AG04450 (cell line): ENCODE results near the gene EPG5. TPM values are rescaled to one million over a fixed set of nuclear protein-coding genes. Genes with fewer than 3 reads are reported as not detected.

Experiments
- CTCF ChIA-PET: fragments of 300-600, 350-600 bp; formaldehyde crosslinking; extraction: SDS; loops from one replicate; lab custom pipeline; 2022; ENCODE audit warnings: antibody characterized with exemption, inconsistent platforms; lab: Charles Lee
- POLR2A ChIA-PET: fragments of 350-600 bp; formaldehyde crosslinking; extraction: SDS; loops from one replicate; lab custom pipeline; 2021; ENCODE audit warnings: antibody characterized with exemption, inconsistent platforms; lab: Yijun Ruan, JAX
- DNase-seq: peaks from one replicate; pipeline ENCODE4 v3.0.0-alpha.2; 2011; ENCODE audit warnings: low read depth, low spot score
- H3K27ac ChIP-seq: one replicate; pipeline ENCODE4 v1.5.1; 2012; ENCODE audit warnings: low read depth, low read length, control low read depth
- H3K27me3 ChIP-seq: one replicate; pipeline ENCODE4 v1.6.0; 2012; ENCODE audit warnings: low read length; ENCODE audit not compliant: control insufficient read depth, insufficient read depth
- H3K4me3 ChIP-seq: 2 replicates; pipeline ENCODE4 v1.5.1; 2011; ENCODE audit warnings: mild to moderate bottlenecking, low read depth, low read length, control low read depth
- H3K9me3 ChIP-seq: 2 replicates; pipeline ENCODE4 v1.5.1; 2012; ENCODE audit warnings: low read length; ENCODE audit not compliant: control insufficient read depth, insufficient read depth
- CTCF ChIP-seq: IDR thresholded peaks from 2 replicates; pipeline ENCODE4 v1.5.1; 2011; ENCODE audit warnings: low read depth, low read length, control low read depth, inconsistent platforms
- polyA minus RNA-seq: library from RNA; depleted of rRNA, polyadenylated mRNA; stranded (reverse); fragments of >200 nt; gene quantifications from 2 replicates; pipeline ENCODE4 v1.2.3, GENCODE V29; 2011; rRNA and poly(A)+ RNA removed
- polyA plus RNA-seq: library from polyadenylated mRNA; depleted of rRNA; stranded (reverse); fragments of >200 nt; gene quantifications from 2 replicates; pipeline ENCODE4 v1.2.3, GENCODE V29; 2011; rRNA removed

The EPG5 gene, protein sequence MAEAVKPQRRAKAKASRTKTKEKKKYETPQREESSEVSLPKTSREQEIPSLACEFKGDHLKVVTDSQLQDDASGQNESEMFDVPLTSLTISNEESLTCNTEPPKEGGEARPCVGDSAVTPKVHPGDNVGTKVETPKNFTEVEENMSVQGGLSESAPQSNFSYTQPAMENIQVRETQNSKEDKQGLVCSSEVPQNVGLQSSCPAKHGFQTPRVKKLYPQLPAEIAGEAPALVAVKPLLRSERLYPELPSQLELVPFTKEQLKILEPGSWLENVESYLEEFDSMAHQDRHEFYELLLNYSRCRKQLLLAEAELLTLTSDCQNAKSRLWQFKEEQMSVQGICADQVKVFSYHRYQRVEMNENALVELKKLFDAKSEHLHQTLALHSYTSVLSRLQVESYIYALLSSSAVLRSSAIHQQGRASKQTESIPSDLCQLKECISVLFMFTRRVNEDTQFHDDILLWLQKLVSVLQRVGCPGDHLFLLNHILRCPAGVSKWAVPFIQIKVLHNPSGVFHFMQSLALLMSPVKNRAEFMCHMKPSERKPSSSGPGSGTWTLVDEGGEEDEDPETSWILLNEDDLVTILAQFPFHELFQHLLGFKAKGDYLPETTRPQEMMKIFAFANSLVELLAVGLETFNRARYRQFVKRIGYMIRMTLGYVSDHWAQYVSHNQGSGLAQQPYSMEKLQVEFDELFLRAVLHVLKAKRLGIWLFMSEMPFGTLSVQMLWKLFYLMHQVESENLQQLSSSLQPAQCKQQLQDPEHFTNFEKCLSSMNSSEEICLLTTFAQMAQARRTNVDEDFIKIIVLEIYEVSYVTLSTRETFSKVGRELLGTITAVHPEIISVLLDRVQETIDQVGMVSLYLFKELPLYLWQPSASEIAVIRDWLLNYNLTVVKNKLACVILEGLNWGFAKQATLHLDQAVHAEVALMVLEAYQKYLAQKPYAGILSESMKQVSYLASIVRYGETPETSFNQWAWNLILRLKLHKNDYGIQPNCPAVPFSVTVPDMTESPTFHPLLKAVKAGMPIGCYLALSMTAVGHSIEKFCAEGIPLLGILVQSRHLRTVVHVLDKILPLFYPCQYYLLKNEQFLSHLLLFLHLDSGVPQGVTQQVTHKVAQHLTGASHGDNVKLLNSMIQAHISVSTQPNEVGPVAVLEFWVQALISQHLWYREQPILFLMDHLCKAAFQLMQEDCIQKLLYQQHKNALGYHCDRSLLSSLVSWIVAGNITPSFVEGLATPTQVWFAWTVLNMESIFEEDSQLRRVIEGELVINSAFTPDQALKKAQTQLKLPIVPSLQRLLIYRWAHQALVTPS (N-terminal part only)
- 49.5 and 51.5 TPM in 2 replicates for polyA plus RNA-seq
- polyA minus RNA-seq = 203 and 210 TPM in 2 replicates

DNA sequence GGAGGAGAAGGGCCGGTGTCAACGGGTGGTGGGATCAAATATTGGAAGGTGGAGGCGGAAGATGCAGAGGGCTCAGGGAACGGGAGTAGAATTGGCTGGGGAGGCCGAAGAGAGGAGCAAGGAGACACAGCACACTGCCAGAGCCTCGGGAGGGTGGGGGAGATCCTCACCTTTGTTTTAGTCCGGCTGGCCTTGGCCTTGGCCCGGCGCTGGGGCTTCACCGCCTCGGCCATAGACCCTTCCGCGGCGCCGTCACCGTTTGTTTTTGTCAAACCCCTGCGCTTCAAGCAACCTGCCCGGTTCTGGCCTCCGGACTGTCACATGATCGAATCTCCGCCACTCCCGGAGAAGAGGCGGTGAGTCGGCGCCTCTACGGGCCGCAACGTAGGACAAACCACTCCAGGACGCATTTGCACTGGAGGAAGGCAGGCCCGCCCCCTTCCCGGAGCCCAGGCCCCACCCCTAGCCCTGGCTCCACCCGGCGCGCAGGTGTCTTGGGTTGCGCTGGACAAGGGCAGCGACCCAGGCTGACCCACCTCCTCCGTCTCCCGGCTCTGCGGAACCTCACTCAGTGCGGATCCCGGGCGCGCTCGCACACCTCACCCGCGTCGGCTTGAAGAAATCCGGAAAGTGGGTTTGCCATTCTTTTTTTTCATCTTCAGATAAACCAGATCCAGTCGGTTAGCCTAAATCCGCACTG, at the start of gene EPG5:
EPG5 (minus strand) TSS at position 323 of the 700 bp plus-strand sequence; CDS start at position 233, 90 bp downstream.
- Histone ChIP-seq H3K27me3 (no peaks in the 10 kb centered on the region), H3K4me3 (peak within 1 kb of the TSS; percentile 99), H3K27ac (peak within 1 kb of the TSS; percentile 70), H3K9me3 (no peaks in the 10 kb centered on the region; the same call in 1 of the 2 replicates)
- CTCF ChIA-PET = no interaction called here
- DNase-seq = peak; percentile 84
- POLR2A ChIA-PET = no interaction called here
- TF ChIP-seq CTCF = no peak

GRCh38 chr18:46013484-46014189, 46.5 kb upstream of the EPG5 start:
- no peak for TF ChIP-seq CTCF
- no peak for DNase-seq
- Histone ChIP-seq H3K27ac (no peak overlapping the region), H3K9me3 (no peaks in the 10 kb centered on the region), H3K27me3 (no peaks in the 10 kb centered on the region), H3K4me3 (no peak overlapping the region)
- ChIA-PET CTCF (interaction anchor here (0.7 kb wide), 1 partner anchor 60 kb away, joined by 3 read pairs; no protein-coding TSS in a partner anchor), POLR2A (no interaction called here)

DNA sequence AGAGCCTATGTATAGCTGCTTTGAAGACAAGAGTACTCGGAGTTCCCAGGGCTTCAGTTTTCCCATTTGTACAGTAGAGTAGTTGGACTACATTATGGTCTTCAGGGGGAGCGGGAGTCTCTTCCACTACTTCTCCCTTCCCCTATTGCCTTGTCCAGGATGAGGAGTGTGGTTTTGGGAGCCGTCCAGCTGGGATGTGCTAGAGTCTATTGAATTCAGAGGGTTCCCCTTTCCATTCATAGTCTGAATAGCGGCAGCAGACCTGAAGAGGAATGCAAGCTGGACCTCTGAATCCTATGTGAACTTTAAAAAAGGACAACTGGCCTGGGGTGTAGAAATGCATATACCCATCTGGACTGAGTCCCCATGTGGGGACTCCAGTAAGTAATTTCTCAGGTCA, 43.5 kb upstream of the EPG5 start:
- no peak overlapping the region for H3K4me3 ChIP-seq
- POLR2A ChIA-PET = no interaction called here

More for the DNA sequence above, 43.5 kb upstream of the EPG5 start:
- no peaks in the 10 kb centered on the region for H3K9me3 ChIP-seq
- no peak for DNase-seq
- H3K27me3 ChIP-seq = no peaks in the 10 kb centered on the region
- no peak overlapping the region for H3K27ac ChIP-seq
- no peak for TF ChIP-seq CTCF
- CTCF ChIA-PET = interaction anchor here (1.1 to 1.4 kb wide), 2 partner anchors 36 to 63 kb away, joined by 3 to 8 read pairs; no protein-coding TSS in a partner anchor
